Frontal cortex (tissue), 4 donors: Measurements from ENCODE around the gene NT5C1B. TPM values are rescaled to one million over a fixed set of nuclear protein-coding genes. Genes with fewer than 3 reads are reported as not detected.

Experiments used
- DNase-seq, 2 donors: peaks; one replicate each; pipeline ENCODE4 v3.0.0; 2012; ENCODE audit warnings: low spot score in 2 of 2
- FAIRE-seq: peaks from 2 replicates; lab custom pipeline; 2012; peaks lifted over from hg19 to GRCh38; lab: Jason Lieb, UNC
- total RNA-seq: library from RNA; depleted of rRNA; stranded (reverse); fragments of >200 nt; gene quantifications from one replicate; pipeline ENCODE4 v1.2.3, GENCODE V29; 2014
- donor health status: control.
- donor health status: control.
- donor health status: control.

Gene NT5C1B
- total RNA-seq, 1 donor from 2014 or later: not detected

DNA sequence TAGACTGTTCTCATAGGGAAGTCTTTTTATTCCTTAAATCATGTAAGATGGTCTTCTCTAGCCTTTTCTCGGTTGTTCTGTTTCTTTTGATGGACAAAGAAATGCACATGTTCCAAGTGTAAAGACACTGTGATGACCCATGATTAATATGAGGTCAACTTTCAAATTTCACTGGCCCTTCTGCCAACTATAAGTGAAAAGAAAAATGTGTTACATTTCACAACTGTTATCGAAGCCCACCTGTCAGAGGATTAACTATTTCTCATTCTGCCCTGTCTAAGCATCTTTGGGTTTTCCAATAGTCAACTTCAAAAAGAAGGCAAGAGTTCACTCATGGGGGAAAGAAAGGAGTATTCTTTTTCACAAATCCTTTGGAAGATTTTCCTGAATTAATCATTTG lies 32.2 kb downstream of the NT5C1B start:
- DNase-seq: no peak
- no peak for FAIRE-seq

DNA sequence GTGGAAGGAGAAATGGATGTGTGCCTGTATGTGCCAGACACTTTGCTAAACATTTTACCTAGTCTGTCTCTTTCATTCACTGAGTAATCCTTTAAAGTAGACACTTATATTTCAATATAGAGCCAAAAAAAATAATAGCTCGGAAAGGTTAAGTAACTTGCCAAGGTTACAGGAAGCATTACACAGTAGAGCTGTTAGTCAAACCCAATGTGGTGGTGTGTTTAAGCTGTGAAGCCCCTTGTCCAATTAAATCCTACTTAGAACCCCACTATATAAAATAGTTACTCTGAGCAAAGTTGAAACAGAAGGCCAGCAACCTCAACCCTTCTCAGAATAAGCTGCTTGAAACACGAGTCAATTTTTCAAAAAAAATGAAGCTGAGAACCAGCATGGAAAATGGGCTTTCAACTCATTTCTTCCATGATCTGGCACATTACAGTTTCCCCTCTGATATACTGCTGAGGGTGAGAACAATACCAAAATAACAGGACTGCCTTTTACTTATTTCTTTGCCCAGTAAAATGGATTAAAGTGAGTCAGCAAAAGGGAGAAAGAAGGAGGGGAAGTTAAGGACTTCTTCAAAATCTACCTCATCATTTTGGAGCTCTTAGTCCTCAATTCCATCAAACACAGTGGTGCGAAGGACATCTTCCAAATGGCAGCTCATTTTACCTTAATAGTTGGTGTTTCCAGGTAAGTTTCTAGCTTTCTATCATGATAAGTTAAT lies 36.9 kb downstream of the NT5C1B start:
- FAIRE-seq: no peak
- no peak for DNase-seq

DNA sequence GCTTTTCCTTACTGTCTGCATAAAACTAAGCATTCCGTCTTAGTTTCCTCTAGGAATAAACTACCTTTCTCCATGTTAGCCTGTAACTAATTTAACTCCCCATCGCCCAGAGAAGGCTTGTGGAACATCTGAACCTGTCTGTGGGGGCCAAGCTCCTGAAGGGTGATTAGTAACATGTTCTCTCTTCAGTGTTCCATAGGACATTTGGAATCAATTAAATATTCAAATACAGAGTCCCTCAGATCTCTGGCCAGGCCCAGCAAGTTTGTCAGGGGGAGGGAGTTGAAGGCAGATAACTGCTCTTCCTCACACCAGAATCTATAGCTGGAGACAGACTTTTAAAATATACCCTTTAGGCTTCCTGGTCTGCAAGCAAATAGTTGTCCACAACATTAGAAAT lies 37.7 kb downstream of the NT5C1B start:
- FAIRE-seq (no peak), DNase-seq (no peak)

DNA sequence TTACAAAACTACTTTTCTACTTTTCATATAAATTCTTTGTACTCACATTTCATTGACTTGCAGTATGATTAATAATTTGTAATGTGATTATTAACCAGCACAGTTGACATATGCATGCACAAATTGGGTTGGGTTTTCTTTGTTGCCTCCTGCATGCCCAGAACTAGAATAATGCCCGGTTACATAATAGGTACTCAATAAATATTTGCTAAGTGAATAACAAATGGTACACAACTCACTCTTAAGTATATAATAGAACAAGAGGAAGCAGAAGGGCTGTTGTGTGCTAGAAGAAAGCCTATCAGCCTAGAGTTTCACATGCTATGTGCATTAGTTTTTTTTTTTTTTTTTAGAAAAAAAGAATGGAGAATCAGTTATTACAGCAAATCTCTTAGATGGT lies 38.2 kb downstream of the NT5C1B start:
- FAIRE-seq: no peak
- no peak for DNase-seq

DNA sequence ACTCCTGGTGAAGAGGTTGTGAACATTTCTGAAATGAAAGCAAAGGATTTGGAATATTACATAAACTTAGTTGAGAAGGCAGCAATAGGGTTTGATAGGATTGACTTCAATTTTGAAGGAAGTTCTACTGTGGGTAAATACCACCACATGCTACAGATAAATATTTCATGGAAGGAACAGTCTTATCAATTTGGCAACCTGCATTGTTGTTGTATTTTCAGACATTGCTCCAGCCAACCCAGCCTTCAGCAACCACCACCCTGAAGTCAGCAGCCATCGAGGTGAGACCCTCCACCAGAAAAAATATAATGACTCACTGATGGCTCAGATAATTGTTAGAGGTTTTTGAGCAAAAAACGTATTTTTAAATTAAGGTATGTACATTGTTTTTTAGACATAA lies 38.9 kb downstream of the NT5C1B start:
- FAIRE-seq: no peak
- no peak for DNase-seq

DNA sequence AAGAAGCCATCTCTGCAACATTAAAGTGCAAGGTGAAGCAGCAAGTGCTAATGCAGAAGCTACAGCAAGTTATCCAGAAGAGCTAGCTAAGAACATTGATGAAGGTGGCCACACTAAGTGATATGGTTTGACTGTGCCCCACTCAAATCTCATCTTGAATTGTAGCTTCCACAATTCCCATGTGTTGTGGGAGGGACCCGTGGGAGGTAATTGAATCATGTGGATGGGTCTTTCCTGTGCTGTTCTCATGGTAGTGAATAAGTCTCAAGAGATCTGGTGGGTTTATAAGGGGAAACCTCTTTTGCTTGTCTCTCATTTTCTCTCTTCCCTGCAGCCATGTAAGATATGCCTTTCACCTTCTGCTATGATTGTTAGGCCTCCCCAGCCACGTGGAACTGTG lies 40.3 kb downstream of the NT5C1B start:
- no peak for FAIRE-seq

DNA sequence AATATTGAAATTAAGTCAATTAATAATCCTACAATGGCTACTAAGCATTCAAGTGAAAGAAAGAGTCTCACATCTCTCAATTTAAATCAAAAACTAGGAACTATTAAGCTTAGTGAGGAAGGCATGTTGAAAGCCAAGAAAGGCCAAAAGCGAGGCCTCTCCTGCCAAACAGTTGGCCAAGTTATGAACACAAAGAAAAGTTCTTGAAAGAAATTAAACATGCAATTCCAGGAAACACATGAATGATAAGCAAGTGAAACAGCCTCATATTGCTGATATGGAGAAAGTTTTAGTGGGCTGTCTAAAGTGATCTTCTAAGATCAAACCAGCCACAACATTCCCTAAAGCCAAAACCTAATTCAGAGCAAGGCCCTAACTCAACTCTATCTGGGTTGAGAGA lies 40.7 kb downstream of the NT5C1B start:
- no peak for FAIRE-seq
- DNase-seq: no peak

More for the DNA sequence above, 40.3 kb downstream of the NT5C1B start:
- DNase-seq: no peak

DNA sequence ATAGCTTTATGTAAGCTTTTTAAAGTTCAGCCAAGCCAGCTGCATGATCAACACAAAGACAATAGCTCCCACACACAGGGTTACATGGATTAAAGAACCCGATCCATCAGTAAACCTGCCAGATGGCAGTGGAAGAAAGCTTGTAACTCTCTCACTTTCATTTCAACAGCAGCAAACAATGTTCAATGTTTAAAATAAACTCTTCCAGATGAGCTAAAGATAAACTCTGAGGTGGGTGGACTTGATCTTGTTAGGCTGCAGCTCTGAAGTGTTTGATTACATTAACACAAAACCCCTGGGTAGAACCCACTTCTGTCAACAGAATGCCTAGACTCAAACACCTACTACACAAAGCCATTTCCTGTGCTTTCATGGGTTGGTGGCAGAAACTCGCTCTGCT lies 42.8 kb downstream of the NT5C1B start:
- FAIRE-seq (no peak), DNase-seq (no peak)

DNA sequence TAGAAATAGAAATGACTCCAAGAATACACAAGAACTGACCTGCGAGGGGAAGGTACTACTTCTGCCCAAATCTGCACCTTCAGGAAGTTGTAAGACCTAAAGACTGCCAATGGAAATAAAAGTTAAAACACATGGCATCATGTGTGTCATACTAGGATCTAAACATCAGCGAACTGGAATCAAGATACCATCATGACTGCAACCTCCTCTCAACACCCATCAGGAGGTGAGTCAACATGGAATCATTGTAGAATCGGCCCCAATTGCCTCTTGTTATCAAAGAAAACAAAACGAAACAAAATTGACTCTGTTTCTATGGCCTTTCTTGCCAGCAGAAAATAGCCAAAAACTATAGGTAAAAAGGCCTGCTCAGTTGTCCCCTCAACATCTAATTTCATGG lies 44.0 kb downstream of the NT5C1B start:
- DNase-seq (no peak), FAIRE-seq (no peak)

DNA sequence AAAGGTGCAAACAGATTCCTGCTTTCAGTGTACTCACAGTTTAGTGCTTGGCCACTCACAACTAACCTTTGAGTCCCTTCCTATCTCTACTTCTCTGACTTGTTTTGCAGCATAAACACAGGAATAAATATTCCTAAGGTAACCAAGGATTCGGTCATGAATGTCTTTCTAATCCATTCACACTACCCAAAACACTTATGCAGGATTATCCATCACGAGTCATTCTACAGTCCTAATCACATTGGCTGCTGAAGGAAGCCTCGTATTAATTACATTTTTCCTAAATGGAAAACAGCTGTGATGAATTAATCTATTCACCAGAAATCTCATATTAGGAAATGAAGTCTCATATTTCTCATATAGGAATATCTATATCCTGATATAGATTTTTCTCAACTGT lies 45.2 kb downstream of the NT5C1B start:
- FAIRE-seq: no peak
- no peak for DNase-seq

DNA sequence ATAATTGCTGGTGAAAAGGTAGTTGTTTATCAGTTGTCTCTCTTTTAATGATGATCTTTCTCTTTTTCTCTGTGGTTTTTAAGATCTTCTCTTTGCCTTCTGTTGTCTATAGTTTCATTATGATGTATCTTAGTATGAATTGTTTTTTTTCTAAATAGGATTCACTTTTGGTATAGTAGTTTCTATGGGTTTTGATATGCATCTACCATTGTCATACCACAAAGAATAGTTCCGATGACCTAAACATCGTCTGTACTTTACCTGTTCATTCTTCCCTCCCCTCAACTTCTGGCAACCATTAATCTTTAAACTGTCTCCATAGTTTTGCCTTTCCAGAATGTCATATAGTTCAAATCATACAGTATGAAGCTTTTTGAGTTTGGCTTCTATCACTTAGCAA lies 48.5 kb downstream of the NT5C1B start:
- DNase-seq (no peak), FAIRE-seq (no peak)

DNA sequence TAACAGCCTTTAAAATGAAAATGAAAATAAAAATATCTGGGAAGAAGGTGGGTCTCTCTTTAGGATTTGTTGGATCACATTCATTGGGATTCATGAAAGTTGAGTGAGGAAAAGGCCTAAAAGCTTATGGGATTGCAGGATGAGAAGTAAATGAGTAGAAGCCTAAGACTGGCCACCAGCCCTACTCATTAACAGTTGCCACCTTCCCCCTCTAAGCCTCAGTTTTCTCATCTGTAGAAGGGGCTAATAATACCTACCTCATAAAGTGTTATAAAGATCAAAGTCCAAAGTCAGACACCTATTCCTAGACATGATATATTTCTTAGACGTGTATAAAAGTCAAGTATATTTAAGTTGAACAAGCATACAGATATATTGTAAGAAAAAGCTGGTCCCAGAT lies 52.7 kb downstream of the NT5C1B start:
- DNase-seq (no peak), FAIRE-seq (no peak)

DNA sequence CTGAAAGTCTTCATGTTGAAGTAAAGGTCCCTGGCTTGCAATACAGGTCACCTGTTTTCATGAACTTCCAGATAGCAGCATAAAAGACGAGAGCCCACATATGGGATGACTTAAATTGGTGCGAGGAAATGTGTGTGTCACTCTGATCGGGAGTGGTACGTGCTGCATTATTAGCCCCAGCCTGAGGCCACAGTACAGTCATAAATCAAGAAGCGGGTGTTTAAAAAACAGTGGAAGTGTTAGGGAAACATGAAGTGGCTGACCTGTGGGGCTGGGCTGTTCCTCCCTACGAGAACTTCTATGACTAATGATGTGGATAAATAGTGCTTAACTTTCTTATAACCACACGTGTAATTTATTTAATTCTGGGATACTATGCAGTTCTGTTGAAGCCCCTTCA lies 53.3 kb downstream of the NT5C1B start:
- FAIRE-seq (no peak), DNase-seq (no peak)

DNA sequence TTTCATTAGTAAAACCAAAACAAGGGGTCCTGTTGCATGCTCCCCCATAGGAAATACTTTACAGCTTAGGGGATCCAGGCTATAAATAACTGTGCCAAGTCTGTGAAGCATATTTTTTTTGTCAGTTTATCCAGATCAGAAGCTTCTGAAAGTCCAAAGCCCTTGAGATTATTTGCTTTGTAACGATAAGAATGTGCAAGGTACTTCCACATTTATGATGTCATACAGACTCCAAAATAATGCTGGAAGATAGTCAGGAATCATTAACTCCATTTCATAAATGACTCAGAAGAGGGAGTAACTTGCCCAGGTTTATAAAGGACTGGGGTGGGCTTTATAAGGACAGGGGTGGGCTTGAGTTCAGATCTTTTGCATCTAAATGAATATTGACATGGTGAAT lies 58.2 kb downstream of the NT5C1B start:
- DNase-seq (no peak), FAIRE-seq (no peak)

DNA sequence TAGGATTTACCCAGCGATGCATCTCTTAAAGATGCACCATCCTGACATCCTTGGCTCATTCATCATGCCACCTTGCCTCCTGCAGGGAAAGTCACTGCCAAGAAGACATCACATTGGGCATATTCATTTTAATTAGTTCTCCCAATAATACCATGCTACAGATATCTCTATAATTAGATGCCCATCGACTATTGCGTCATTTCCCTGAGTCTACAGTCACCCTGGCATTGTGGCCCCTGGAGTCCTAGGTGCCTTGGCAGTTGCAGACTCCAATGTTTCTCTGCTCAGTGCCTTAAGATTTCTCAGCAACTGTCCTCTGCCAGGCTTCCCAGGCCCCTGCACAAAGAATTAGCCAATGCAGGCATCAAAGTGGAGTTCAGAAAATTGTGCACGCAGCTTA lies 61.5 kb downstream of the NT5C1B start:
- FAIRE-seq (no peak), DNase-seq (no peak)

DNA sequence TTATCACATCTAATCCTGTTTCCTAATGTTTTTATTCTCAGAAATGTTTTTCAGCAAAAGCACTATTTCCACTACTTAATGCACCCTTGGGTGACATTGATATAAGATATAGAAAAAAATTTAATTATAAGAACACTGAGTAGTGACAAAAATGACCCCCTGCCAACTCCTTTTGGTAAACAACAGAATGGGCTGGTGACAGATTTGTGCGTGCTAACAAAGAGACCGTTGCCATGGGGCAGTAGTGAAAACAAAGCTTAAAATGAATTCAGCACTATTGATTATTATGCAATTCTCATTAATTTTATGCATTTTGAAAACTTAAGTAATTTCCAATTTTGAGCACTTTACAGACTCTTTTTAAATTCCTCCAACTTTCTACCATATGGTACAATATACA lies 62.0 kb downstream of the NT5C1B start:
- FAIRE-seq (no peak), DNase-seq (no peak)

DNA sequence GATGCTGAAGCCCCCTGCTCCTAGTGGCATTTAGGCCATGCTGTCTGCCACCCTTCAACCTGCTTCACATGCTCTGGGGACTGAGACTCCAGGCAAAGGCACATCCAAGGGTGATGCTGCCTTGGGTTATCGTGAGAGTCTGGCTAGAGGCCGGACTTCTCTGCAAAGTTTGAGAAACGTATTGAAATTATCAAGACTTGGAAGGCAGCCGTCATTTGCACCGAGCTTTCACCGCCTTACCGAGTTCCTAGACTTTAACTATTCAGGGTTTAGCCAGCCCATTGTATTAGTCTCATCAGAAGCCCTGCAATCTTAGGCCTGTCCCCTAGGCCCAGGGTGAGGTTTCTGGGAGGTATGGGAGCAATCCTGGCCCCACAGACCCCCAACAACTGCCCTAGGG lies 62.9 kb downstream of the NT5C1B start:
- no peak for FAIRE-seq
- DNase-seq: no peak

DNA sequence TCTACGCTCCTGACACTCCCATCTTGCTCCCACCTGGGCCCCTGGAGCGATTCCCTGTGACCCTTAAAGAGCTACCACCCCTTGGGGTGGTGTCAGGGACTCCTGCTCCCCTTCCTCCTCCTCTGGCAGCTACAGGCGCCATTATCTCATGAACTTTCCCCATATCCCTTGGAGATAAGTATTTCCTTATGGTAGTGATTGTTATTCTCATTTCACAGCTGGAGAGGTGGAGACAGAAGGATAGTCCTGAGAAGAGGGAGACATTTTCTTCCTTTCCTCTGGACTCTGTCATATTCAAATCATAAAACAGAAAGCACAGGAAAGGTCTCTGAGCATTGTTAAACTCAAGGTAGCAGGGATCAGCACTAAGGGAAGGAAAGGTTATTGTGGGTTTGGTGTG lies 63.5 kb downstream of the NT5C1B start:
- DNase-seq (no peak), FAIRE-seq (no peak)

DNA sequence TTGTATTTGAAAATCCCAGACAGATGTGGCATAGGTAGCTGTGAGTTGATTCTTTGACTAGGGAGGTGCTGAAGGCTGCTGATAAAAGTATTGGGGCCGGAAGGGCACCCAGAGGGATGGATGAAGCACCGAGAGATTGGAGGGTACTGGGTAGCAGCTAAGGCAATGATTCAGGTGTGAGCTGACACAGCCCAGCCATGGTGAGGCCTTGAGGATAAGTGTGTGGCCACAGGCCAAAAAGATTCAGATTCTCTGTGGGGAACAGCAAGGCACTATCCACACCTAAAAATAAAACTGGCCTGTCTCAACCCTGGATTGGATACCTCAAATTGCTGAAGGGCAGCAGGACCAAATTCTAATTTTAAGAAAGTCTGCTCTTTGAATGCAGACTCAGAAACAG lies 64.1 kb downstream of the NT5C1B start:
- FAIRE-seq (no peak), DNase-seq (no peak)

DNA sequence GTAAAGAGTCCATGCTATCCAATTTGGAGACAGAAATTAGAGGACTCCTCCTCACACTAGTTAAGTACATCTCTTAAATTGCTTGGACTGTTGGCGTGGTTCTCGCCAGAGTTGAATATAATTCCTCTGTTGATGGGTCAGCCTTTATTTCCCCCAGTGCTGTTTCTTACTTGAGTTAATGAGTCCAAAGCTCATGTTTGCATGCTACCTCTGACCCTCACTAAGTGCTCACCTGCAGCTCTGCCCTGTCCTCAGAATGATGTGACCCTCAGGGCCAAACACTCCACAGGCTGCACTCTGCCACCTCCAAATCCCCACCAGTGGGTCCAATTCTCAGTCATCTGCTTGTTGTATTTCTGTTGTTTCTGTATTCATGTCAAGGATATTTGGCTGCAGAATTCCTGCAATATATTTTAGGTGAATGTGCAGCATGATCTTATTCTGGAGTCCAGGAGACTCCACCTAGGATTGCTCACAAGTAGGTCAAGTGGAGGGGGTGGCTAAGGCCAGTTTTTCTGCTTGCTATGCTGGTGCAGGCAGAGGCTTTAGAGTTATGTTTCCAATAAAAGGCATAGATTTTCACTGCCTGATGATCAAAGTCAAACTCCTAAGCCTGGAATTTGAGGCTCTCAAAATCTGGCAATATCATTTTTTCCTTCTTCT lies 66.8 kb downstream of the NT5C1B start:
- DNase-seq (no peak), FAIRE-seq (no peak)

DNA sequence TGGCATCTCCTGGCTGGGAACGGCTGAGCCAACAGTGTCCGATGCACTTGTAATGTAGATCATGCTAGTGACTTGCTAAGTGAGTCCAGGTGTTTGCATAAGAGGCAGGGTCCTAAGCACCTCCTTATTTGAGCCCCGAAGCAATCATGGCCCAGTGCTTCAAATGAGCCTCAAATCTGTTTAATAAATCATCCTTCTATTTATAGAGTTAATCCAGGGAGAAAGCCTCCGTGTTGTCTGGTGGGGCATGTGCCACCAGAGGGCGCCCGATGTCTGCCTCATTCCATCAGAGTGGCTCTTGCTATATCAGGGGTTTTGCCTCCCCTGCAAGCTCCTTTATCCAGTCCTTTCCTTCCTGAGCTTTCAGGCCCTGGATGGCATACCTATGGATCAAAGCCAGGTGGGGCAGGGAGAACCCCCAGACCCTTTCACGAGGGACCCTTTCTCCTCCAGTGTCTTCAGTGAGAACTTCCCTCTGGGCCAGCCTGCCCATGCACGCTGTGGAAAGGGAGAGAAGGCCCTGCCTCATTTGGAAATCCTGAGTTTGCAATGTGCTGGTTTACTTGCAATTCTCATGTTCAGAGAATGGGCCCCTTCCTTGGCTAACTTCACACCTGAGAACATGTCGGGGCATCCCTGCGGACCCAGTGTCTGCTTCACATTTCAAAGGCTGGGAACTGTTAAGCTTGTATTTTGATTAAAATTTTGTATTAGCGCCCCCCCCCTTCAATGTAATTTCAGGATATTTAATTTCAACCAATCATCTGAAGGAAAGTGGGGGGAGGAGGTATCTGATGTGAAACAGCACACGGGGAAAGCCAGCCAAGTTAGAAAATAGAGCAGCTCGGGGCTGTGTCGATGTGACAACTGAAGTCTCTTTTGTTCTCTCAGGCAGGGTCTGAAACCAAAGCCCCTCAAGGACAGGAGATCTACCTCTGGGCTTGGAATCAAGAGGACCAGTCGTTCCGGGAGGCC lies 68.6 kb downstream of the NT5C1B start:
- DNase-seq (peak; percentile 33 to 63), FAIRE-seq (no peak)
